Fibroblast of pulmonary artery (primary cell): ENCODE measurements around the gene LRGUK.

Experiments used
- DNase-seq: peaks from one replicate; pipeline ENCODE4 v3.0.0-alpha.2; 2010; ENCODE audit warnings: low read depth
- H3K4me3 ChIP-seq: replicated peaks from 2 replicates; pipeline ENCODE4 v1.5.1; 2011; ENCODE audit warnings: low read depth, mild to moderate bottlenecking, control low read depth, low read length, moderate library complexity
- TF ChIP-seq, protein P1 (sequence below): IDR thresholded peaks from 2 replicates; pipeline ENCODE4 v1.5.1; 2011; ENCODE audit warnings: mild to moderate bottlenecking, control low read depth, low read length, inconsistent platforms; ENCODE audit errors: missing control alignments

Gene LRGUK

DNA sequence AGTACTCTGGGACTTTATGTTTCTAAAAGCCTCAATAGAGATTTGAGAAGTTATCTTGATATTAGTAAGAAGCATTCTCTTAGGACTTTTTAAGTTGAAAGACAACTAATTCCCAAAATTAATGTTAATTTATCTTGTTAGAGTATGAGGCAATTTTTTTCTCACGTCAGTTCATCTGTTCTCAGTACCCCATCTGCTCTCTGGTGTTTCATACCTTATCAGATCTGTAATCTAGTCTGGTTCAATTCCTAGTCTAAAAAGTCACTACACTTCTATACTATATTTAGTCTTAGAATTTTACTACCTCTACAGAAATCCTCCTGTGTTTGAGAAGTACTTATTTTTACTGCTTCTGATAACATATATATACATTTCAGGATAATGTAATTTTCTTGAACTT is 66.1 kb downstream of the LRGUK start:
- no peak for DNase-seq
- H3K4me3 ChIP-seq: no peak overlapping the region
- TF ChIP-seq, protein P1, sequence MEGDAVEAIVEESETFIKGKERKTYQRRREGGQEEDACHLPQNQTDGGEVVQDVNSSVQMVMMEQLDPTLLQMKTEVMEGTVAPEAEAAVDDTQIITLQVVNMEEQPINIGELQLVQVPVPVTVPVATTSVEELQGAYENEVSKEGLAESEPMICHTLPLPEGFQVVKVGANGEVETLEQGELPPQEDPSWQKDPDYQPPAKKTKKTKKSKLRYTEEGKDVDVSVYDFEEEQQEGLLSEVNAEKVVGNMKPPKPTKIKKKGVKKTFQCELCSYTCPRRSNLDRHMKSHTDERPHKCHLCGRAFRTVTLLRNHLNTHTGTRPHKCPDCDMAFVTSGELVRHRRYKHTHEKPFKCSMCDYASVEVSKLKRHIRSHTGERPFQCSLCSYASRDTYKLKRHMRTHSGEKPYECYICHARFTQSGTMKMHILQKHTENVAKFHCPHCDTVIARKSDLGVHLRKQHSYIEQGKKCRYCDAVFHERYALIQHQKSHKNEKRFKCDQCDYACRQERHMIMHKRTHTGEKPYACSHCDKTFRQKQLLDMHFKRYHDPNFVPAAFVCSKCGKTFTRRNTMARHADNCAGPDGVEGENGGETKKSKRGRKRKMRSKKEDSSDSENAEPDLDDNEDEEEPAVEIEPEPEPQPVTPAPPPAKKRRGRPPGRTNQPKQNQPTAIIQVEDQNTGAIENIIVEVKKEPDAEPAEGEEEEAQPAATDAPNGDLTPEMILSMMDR: no peak

DNA sequence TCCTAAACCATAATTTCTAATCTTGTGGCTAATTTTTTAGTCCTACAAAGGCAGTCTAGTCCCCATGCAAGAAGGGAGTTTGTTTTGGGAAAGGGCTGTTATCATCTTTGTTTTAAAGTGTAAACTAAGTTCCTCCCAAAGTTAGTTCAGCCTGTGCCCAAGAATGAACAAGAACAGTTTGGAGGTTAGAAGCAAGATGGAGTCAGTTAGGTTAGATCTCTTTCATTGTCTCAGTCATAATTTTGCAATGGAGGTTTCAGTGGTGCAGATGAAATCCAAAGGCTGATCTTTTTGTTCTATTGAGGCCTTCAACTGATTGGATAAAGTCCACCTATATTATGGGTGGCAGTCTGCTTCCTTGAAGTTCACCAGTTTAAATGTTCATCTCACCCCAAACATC is 68.1 kb downstream of the LRGUK start:
- no peak for DNase-seq
- TF ChIP-seq, protein P1: no peak
- H3K4me3 ChIP-seq: no peak overlapping the region

DNA sequence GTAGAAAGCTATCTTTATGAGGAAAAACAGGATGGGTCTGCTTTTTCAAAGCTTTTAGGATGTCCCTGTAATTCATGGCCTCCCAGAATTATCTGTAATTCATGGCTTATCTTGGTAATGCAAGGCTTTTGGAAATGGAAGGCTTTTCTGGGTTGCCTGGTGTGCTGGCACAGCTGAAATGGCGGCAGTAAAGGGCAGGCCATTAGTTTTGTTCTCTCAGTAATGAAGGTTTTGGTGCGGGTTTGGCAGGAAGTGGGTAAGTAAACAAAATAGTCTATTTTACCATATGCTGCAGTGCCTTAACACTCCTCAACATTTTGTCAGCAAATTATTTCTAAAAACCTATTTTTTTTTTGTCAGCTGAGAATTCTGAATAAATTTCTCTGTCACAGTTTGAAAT is 69.3 kb downstream of the LRGUK start:
- TF ChIP-seq, protein P1: no peak

DNA sequence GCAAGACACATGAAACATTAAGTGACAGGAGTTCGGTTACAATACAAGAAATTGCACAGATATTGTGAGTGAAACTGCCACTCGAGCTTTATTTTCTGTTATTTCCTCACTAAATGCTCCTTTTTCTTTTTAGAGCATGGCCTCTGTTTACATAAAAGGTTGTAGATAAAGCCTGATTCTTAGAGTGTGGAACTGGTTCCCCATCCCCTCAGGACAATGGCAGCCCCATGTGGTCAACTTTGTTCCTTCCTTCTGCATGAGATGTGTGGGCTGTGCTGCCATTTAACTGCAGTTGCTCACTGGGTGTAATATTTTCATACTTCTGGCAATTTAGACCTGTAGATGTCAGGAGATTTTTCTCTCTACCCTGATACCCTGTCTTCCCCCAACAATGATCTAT is 70.2 kb downstream of the LRGUK start:
- no peak for DNase-seq
- TF ChIP-seq, protein P1: no peak
- H3K4me3 ChIP-seq: no peak overlapping the region

More for the DNA sequence above, 69.3 kb downstream of the LRGUK start:
- H3K4me3 ChIP-seq: no peak overlapping the region
- DNase-seq: no peak

DNA sequence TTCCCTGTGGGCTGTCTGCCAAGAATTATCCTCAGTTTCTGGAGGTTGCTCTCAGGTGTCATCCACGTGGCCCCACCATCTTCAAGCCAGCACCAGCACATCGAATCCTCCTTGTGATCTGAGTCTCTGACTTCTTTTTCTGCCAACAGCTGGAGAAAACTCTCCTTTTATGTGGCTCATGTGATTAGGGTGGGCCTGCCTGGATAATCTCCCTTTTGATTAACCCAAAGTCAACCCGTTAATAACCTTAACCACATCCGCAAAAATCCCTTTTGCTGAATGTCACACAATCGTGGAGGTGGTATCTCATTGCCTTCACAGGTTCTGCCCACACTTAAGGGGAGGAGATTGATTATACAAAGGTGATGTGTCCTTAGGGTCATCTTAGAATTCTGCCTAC is 73.8 kb downstream of the LRGUK start:
- H3K4me3 ChIP-seq: no peak overlapping the region
- TF ChIP-seq, protein P1: no peak
- DNase-seq: no peak

DNA sequence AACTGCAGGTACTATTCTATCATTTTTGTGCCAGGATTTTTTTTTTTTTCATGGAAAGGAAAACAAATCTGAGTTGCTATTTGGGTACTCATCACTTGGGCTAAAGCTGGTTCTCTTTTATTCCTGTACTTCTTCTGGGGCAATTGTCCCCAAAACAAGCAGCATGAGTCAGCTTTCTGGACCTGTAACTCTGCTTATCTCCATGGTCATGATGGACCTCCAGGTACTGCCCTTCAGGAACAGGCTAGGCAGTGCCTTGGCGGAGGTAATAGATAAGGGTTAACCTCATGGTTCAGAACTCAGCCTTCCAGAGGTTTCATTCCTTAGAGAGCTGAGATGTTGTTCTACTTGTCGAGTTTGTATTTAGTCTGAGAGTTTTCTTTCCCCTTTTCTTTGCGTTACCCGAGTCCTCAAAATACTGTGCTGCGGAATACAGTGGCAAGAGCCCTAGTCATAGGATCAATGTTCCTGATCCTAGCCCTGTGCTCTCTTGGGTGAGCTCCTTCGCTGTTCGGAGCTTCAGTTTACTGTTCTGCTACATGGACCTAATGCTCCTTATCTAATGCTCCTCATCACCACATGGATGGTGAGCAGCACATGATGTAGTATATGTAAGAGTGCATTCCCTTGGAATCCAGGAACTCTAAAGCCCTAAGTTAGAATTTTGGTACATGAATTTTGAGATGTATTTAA is 74.6 kb downstream of the LRGUK start:
- TF ChIP-seq, protein P1: no peak
- no peak for DNase-seq
- H3K4me3 ChIP-seq: no peak overlapping the region
